H1 (cell line): ENCODE data around the gene SPDYE5. TPM values are rescaled to one million over a fixed set of nuclear protein-coding genes. Genes with fewer than 3 reads are reported as not detected.

Source experiments
- CTCF ChIA-PET: fragments of 300-600 bp; sonication (Branson Sonifier 250); formaldehyde crosslinking; loops from one replicate; lab custom pipeline; 2021; ENCODE audit not compliant: partially characterized antibody; lab: Charles Lee
- POLR2A ChIA-PET: fragments of 300-600 bp; sonication (Branson Sonifier 250); formaldehyde crosslinking; loops from one replicate; lab custom pipeline; 2021; ENCODE audit warnings: inconsistent platforms; ENCODE audit not compliant: partially characterized antibody; lab: Charles Lee
- DNase-seq, 2 experiments: peaks; one replicate each; pipeline versions ENCODE4 v3.0.0 to v3.0.0-alpha.2; 2010 to 2022; ENCODE audit warnings: low spot score in 2 of 2, low read depth in 1 of 2, mixed read lengths in 1 of 2
- FAIRE-seq: peaks from 2 replicates; lab custom pipeline; 2011; peaks lifted over from hg19 to GRCh38; lab: Jason Lieb, UNC
- H2AFZ ChIP-seq: 2 replicates; pipeline ENCODE4 v1.8.1; 2012; ENCODE audit warnings: low read length, inconsistent platforms
- H2AK5ac ChIP-seq: 2 replicates; pipeline ENCODE4 v1.6.1; 2013; ENCODE audit warnings: low read depth, low read length
- H2BK120ac ChIP-seq: replicated peaks from 2 replicates; pipeline ENCODE3; 2013; ENCODE audit warnings: low read depth, low read length, inconsistent platforms
- H2BK12ac ChIP-seq: 2 replicates; pipeline ENCODE4 v1.6.1; 2013; ENCODE audit warnings: low read depth, low read length
- H2BK15ac ChIP-seq: 2 replicates; pipeline ENCODE4 v1.6.1; 2013; ENCODE audit warnings: low read length
- H2BK20ac ChIP-seq: 2 replicates; pipeline ENCODE4 v1.6.1; 2013; ENCODE audit warnings: low read length
- H2BK5ac ChIP-seq: 2 replicates; pipeline ENCODE4 v1.6.1; 2013; ENCODE audit warnings: low read depth, low read length
- H3K14ac ChIP-seq: 2 replicates; pipeline ENCODE4 v1.6.1; 2013; ENCODE audit warnings: inconsistent platforms; ENCODE audit not compliant: insufficient read length
- H3K18ac ChIP-seq: 2 replicates; pipeline ENCODE4 v1.6.1; 2013; ENCODE audit warnings: low read length; ENCODE audit errors: extremely low read depth
- H3K23ac ChIP-seq: 2 replicates; pipeline ENCODE4 v1.6.1; 2013; ENCODE audit warnings: inconsistent platforms; ENCODE audit not compliant: insufficient read length
- H3K23me2 ChIP-seq: 2 replicates; pipeline ENCODE4 v1.6.1; 2013; ENCODE audit warnings: low read depth, low read length
- H3K27ac ChIP-seq: 2 replicates; pipeline ENCODE4 v1.6.1; 2011; ENCODE audit warnings: low read depth, low read length, inconsistent platforms
- H3K27me3 ChIP-seq, 4 experiments: replicated peaks in 1 of 4; 1 replicate in 1 of 4; 2 replicates in 3 of 4; pipeline versions ENCODE4 v1.6.1 to v1.8.1; 2011 to 2013; ENCODE audit warnings: low read length in 3 of 4, mild to moderate bottlenecking in 3 of 4, inconsistent platforms in 2 of 4, mixed read lengths in 2 of 4, moderate library complexity in 1 of 4; ENCODE audit not compliant: control insufficient read depth in 3 of 4, insufficient read depth in 3 of 4; ENCODE audit errors: extremely low read depth in 1 of 4
- H3K36me3 ChIP-seq, 4 experiments: 2 replicates each; pipeline versions ENCODE4 v1.6.1 to v1.8.1; 2011 to 2013; ENCODE audit warnings: mild to moderate bottlenecking in 4 of 4, low read length in 3 of 4, moderate library complexity in 2 of 4, control low read depth in 1 of 4, inconsistent platforms in 1 of 4; ENCODE audit not compliant: insufficient read depth in 4 of 4, control insufficient read depth in 2 of 4
- H3K4ac ChIP-seq: replicated peaks from 2 replicates; pipeline ENCODE3; 2013; ENCODE audit warnings: low read length, low read depth, mixed read lengths, inconsistent platforms; ENCODE audit not compliant: insufficient read length
- H3K4me1 ChIP-seq, 4 experiments: replicated peaks in 1 of 4; 1 replicate in 1 of 4; 2 replicates in 3 of 4; pipeline versions ENCODE4 v1.6.1 to v1.8.1; 2011 to 2013; ENCODE audit warnings: low read length in 3 of 4, inconsistent platforms in 2 of 4, mixed read lengths in 1 of 4; ENCODE audit not compliant: insufficient read depth in 4 of 4, control insufficient read depth in 3 of 4
- H3K4me2 ChIP-seq, 2 experiments: 2 replicates each; pipeline versions ENCODE4 v1.6.1 to v1.8.1; 2011 to 2013; ENCODE audit warnings: low read depth in 2 of 2, low read length in 2 of 2, control low read depth in 1 of 2, inconsistent platforms in 1 of 2, mild to moderate bottlenecking in 1 of 2; ENCODE audit not compliant: insufficient read depth in 1 of 2
- H3K4me3 ChIP-seq, 4 experiments: fragments of 200-600, 300-600 bp in 1 of 4; sonication (generic), shearing (Covaris generic), sonication (Bioruptor Twin) in 1 of 4; 2 replicates each; pipeline versions ENCODE4 v1.5.1 to v1.8.1; 2011 to 2016; ENCODE audit warnings: low read length in 4 of 4, low read depth in 3 of 4, control low read depth in 2 of 4, inconsistent platforms in 2 of 4, mild to moderate bottlenecking in 2 of 4, mixed read lengths in 1 of 4, moderate library complexity in 1 of 4; ENCODE audit not compliant: insufficient read depth in 2 of 4; ENCODE audit errors: extremely low read depth in 1 of 4
- H3K56ac ChIP-seq: replicated peaks from 2 replicates; pipeline ENCODE3; 2013; ENCODE audit warnings: low read depth, mild to moderate bottlenecking, mixed read lengths, low read length, inconsistent platforms; ENCODE audit not compliant: insufficient read length
- H3K79me1 ChIP-seq: 2 replicates; pipeline ENCODE4 v1.6.1; 2013; ENCODE audit warnings: low read depth, low read length, control low read depth
- H3K79me2 ChIP-seq, 2 experiments: 2 replicates each; pipeline versions ENCODE4 v1.6.1 to v1.8.1; 2012 to 2013; ENCODE audit warnings: low read length in 2 of 2, mild to moderate bottlenecking in 2 of 2, inconsistent platforms in 1 of 2; ENCODE audit not compliant: insufficient read depth in 2 of 2, control insufficient read depth in 1 of 2
- H3K9ac ChIP-seq, 4 experiments: replicated peaks in 1 of 4; 1 replicate in 1 of 4; 2 replicates in 3 of 4; pipeline versions ENCODE4 v1.6.1 to v1.8.1; 2011 to 2013; ENCODE audit warnings: low read depth in 3 of 4, low read length in 3 of 4, control low read depth in 2 of 4, mild to moderate bottlenecking in 2 of 4, moderate library complexity in 2 of 4, inconsistent platforms in 1 of 4; ENCODE audit errors: extremely low read depth in 1 of 4
- H3K9me3 ChIP-seq, 2 experiments: 2 replicates each; pipeline versions ENCODE4 v1.6.1 to v1.8.1; 2012 to 2013; ENCODE audit warnings: mild to moderate bottlenecking in 2 of 2, moderate library complexity in 2 of 2, control low read depth in 1 of 2, inconsistent platforms in 1 of 2, low read depth in 1 of 2, low read length in 1 of 2, mixed read lengths in 1 of 2; ENCODE audit not compliant: insufficient read depth in 2 of 2
- H4K20me1 ChIP-seq, 2 experiments: replicated peaks in 1 of 2; 2 replicates each; pipeline versions ENCODE3 to v1.8.1; 2011 to 2013; ENCODE audit warnings: inconsistent platforms in 2 of 2, low read length in 2 of 2, mild to moderate bottlenecking in 1 of 2; ENCODE audit not compliant: insufficient read depth in 2 of 2, control insufficient read depth in 1 of 2
- H4K5ac ChIP-seq: 2 replicates; pipeline ENCODE4 v1.6.1; 2013; ENCODE audit warnings: low read length, low read depth, mixed read lengths, inconsistent platforms; ENCODE audit not compliant: insufficient read length
- H4K8ac ChIP-seq: 2 replicates; pipeline ENCODE4 v1.8.0; 2013; ENCODE audit warnings: mild to moderate bottlenecking, moderate library complexity, low read length, inconsistent platforms; ENCODE audit not compliant: insufficient read depth; ENCODE audit errors: extremely low read depth
- H4K91ac ChIP-seq: replicated peaks from 2 replicates; pipeline ENCODE3; 2013; ENCODE audit warnings: low read length, mixed read lengths, inconsistent platforms; ENCODE audit not compliant: insufficient read length
- BACH1 ChIP-seq: IDR thresholded peaks from 2 replicates; pipeline ENCODE4 v1.6.1; 2012; ENCODE audit warnings: low read length, improper control_type of control experiment
- CBX8 ChIP-seq: fragments of 300-800, 300-1000 bp; sonication (generic); IDR thresholded peaks from 2 replicates; pipeline ENCODE4 v1.7.1; 2016; ENCODE audit warnings: low read depth, low read length, borderline replicate concordance
- CHD2 ChIP-seq: IDR thresholded peaks from 2 replicates; pipeline ENCODE4 v1.6.1; 2012; ENCODE audit warnings: low read length, improper control_type of control experiment
- KDM4A ChIP-seq: IDR thresholded peaks from one replicate; pipeline ENCODE4 v1.7.1; 2012; ENCODE audit warnings: low read depth, mild to moderate bottlenecking, moderate library complexity, low read length, inconsistent platforms; ENCODE audit not compliant: severe bottlenecking
- SP1 ChIP-seq: IDR thresholded peaks from 2 replicates; pipeline ENCODE4 v1.6.1; 2011; ENCODE audit warnings: low read depth, low read length
- SP2 ChIP-seq: IDR thresholded peaks from 2 replicates; pipeline ENCODE4 v1.6.1; 2012; ENCODE audit warnings: mild to moderate bottlenecking, low read length, inconsistent platforms
- WGBS, 2 experiments: shearing (Covaris generic) in 1 of 2; methylation state at CpG; one replicate each; pipeline versions ENCODE4 v1.1.6 to v1.1.7; 2013 to 2015; ENCODE audit warnings: low lambda C conversion rate in 2 of 2, mixed read lengths in 2 of 2, inconsistent platforms in 1 of 2, low coverage in 1 of 2, missing lambda C conversion rate in 1 of 2; ENCODE audit not compliant: insufficient replicate concordance in 2 of 2, insufficient coverage in 1 of 2, insufficient read length in 1 of 2; ENCODE audit errors: extremely low coverage in 1 of 2, missing lambda C conversion rate in 1 of 2; 5-methylcytosine and 5-hydroxymethylcytosine counted together
- polyA plus RNA-seq, 7 experiments: library from polyadenylated mRNA; depleted of rRNA in 3 of 7; stranded (reverse) in 5 of 7; unstranded in 2 of 7; fragments of >200 nt in 5 of 7; fragments of 200-250 nt in 2 of 7; gene quantifications; 1 replicate in 5 of 7; 2 replicates in 1 of 7; 4 replicates in 1 of 7; pipeline versions ENCODE4 v1.2.1 to v1.2.3, GENCODE V29; 2011 to 2013; ENCODE audit warnings: missing spikeins in 2 of 7, mixed read lengths in 2 of 7
- total RNA-seq: library from RNA; stranded (reverse); fragmentation: NEBNext Ultra II Directional; extraction: Animal tissue kit (Norgen Biotek cat#: 25700); gene quantifications from 2 replicates; pipeline ENCODE4 v1.2.1, GENCODE V29; 2021

SPDYE5 gene
- total and polyA plus RNA-seq, 2 of the 8 experiments (the other 6 are each of a cell fraction or from before 2014, with no cell fraction given), result not detected

DNA sequence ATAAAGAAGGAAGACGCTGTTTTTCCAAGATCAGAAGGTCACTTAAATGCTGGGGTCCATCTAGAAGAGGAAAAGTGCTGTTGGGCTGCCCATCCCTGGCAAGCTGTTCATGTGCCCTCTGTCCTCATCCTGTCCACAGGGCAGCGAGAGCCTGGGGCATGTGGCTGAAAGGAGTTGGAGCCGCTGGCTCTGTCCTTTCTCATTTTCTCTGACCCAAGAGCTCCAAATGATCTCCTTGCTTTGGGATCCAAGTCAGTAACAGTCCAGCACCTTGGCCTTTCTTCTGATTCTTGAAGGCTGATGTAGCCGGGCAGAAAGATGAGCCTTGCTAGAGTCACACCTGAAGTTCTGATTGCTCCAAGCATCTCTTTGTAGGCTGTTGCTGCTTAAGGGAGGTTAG, 44.4 kb downstream of the SPDYE5 start:
- Histone ChIP-seq H3K23ac (no peak overlapping the region), H2BK5ac (no peak overlapping the region), H4K20me1 (no peaks in the 10 kb centered on the region), H3K27me3 (no peaks in the 10 kb centered on the region), H4K91ac (no peak overlapping the region), H3K18ac (no peak overlapping the region), H3K27ac (no peak overlapping the region), H4K5ac (no peak overlapping the region), H3K56ac (no peak overlapping the region), H4K8ac (0 out of 2 replicates have a peak overlapping the region, but pooled peaks have one; percentile 4), H2AK5ac (no peak overlapping the region), H3K4ac (no peak overlapping the region), H3K14ac (no peak overlapping the region), H3K79me1 (no peaks in the 10 kb centered on the region), H2BK120ac (no peak overlapping the region), H2AFZ (no peak overlapping the region), H3K36me3 (peaks cover 25 to 57% (median 50%) of the 10 kb centered on the region in 4 experiments), H3K9me3 (no peaks in the 10 kb centered on the region), H3K4me1 (no peaks in the 10 kb centered on the region; a peak in 1 of 7 replicates), H2BK15ac (no peak overlapping the region), H3K23me2 (no peaks in the 10 kb centered on the region), H3K79me2 (no peaks in the 10 kb centered on the region), H2BK12ac (no peak overlapping the region), H2BK20ac (no peak overlapping the region), H3K9ac (no peak overlapping the region), H3K4me3 (no peak overlapping the region), H3K4me2 (no peak overlapping the region)
- FAIRE-seq (no peak), DNase-seq (peak in 1 of 2 experiments; percentile 10)
- POLR2A ChIA-PET, result no interaction called here
- 88% methylated on average over 4 of the region's 4 CpGs; no CpG with 5 or more reads in 1 of the 2 experiments for WGBS, 2 experiments
- TF ChIP-seq CBX8 (no peak), KDM4A (no peak), SP2 (no peak), CHD2 (no peak), BACH1 (no peak), SP1 (no peak)
- CTCF ChIA-PET, result no interaction called here
